H9 (cell line): ENCODE results near the gene KDR. TPM values are rescaled to one million over a fixed set of nuclear protein-coding genes. Genes with fewer than 3 reads are reported as not detected.

Source experiments
- DNase-seq: peaks from one replicate; pipeline ENCODE4 v3.0.0-alpha.2; 2017
- H2AFZ ChIP-seq: one replicate; pipeline ENCODE4 v1.6.1; 2013; ENCODE audit warnings: mild to moderate bottlenecking, low read length, control low read depth, moderate library complexity
- H2AK5ac ChIP-seq: 2 replicates; pipeline ENCODE4 v1.6.1; 2013; ENCODE audit warnings: low read length, control low read depth, mixed read lengths; ENCODE audit not compliant: insufficient read length
- H2BK120ac ChIP-seq: one replicate; pipeline ENCODE4 v1.6.1; 2013; ENCODE audit warnings: low read depth, mild to moderate bottlenecking, low read length, control low read depth, inconsistent platforms; ENCODE audit not compliant: poor library complexity, severe bottlenecking
- H2BK12ac ChIP-seq: 2 replicates; pipeline ENCODE4 v1.6.1; 2013; ENCODE audit warnings: low read length, control low read depth, mixed read lengths, low read depth; ENCODE audit not compliant: insufficient read length
- H2BK15ac ChIP-seq: 2 replicates; pipeline ENCODE4 v1.6.1; 2013; ENCODE audit warnings: low read depth, low read length, control low read depth
- H2BK20ac ChIP-seq: one replicate; pipeline ENCODE4 v1.6.1; 2013; ENCODE audit warnings: low read depth, mild to moderate bottlenecking, low read length, control low read depth, inconsistent platforms; ENCODE audit not compliant: poor library complexity, severe bottlenecking
- H2BK5ac ChIP-seq: 2 replicates; pipeline ENCODE4 v1.6.1; 2013; ENCODE audit warnings: low read length, control low read depth, mixed read lengths; ENCODE audit not compliant: insufficient read length
- H3K14ac ChIP-seq: 2 replicates; pipeline ENCODE4 v1.6.1; 2013; ENCODE audit warnings: low read length, control low read depth; ENCODE audit not compliant: insufficient read depth
- H3K18ac ChIP-seq: 2 replicates; pipeline ENCODE4 v1.6.1; 2013; ENCODE audit warnings: low read depth, mild to moderate bottlenecking, mixed read lengths, low read length, control low read depth; ENCODE audit not compliant: insufficient read length
- H3K23ac ChIP-seq: 2 replicates; pipeline ENCODE4 v1.6.1; 2013; ENCODE audit warnings: low read length, control low read depth, mixed read lengths, low read depth; ENCODE audit not compliant: insufficient read length
- H3K23me2 ChIP-seq: 2 replicates; pipeline ENCODE4 v1.6.1; 2013; ENCODE audit warnings: low read depth, mild to moderate bottlenecking, mixed read lengths, low read length, control low read depth; ENCODE audit not compliant: insufficient read length, poor library complexity, severe bottlenecking
- H3K27ac ChIP-seq: 2 replicates; pipeline ENCODE4 v1.5.1; 2013; ENCODE audit warnings: low read length, control low read depth, mixed read lengths, low read depth; ENCODE audit not compliant: insufficient read length
- H3K27me3 ChIP-seq: 2 replicates; pipeline ENCODE4 v1.6.1; 2013; ENCODE audit warnings: low read length, control low read depth, inconsistent platforms; ENCODE audit not compliant: insufficient read depth
- H3K4ac ChIP-seq: 2 replicates; pipeline ENCODE4 v1.6.1; 2013; ENCODE audit warnings: low read depth, mild to moderate bottlenecking, control low read depth, inconsistent platforms, low read length, moderate library complexity
- H3K4me1 ChIP-seq: 2 replicates; pipeline ENCODE4 v1.6.1; 2013; ENCODE audit warnings: low read length, control low read depth, inconsistent platforms; ENCODE audit not compliant: insufficient read depth
- H3K4me2 ChIP-seq: 2 replicates; pipeline ENCODE4 v1.6.1; 2013; ENCODE audit warnings: low read length, control low read depth, mixed read lengths; ENCODE audit not compliant: insufficient read length, insufficient read depth
- H3K56ac ChIP-seq: 2 replicates; pipeline ENCODE4 v1.6.1; 2013; ENCODE audit warnings: low read depth, mild to moderate bottlenecking, mixed read lengths, low read length, control low read depth; ENCODE audit not compliant: insufficient read length
- H3K79me1 ChIP-seq: 2 replicates; pipeline ENCODE4 v1.6.1; 2013; ENCODE audit warnings: low read depth, mild to moderate bottlenecking, moderate library complexity, low read length, control low read depth, inconsistent platforms; ENCODE audit not compliant: insufficient read depth, poor library complexity, severe bottlenecking
- H3K79me2 ChIP-seq: 2 replicates; pipeline ENCODE4 v1.6.1; 2013; ENCODE audit warnings: low read length, control low read depth, inconsistent platforms; ENCODE audit not compliant: insufficient read depth
- H3K9ac ChIP-seq: 2 replicates; pipeline ENCODE4 v1.6.1; 2013; ENCODE audit warnings: low read length, control low read depth, mixed read lengths; ENCODE audit not compliant: insufficient read length; ENCODE audit errors: extremely low read depth
- H3K9me3 ChIP-seq: one replicate; pipeline ENCODE4 v1.6.1; 2013; ENCODE audit warnings: low read depth, low read length, inconsistent platforms; ENCODE audit not compliant: control insufficient read depth
- H3T11ph ChIP-seq: one replicate; pipeline ENCODE4 v1.6.1; 2013; ENCODE audit warnings: mild to moderate bottlenecking, low read length, control low read depth, inconsistent platforms
- H4K20me1 ChIP-seq: one replicate; pipeline ENCODE4 v1.6.1; 2013; ENCODE audit not compliant: control insufficient read depth, insufficient read length, insufficient read depth
- H4K5ac ChIP-seq: 2 replicates; pipeline ENCODE4 v1.6.1; 2013; ENCODE audit warnings: low read depth, mild to moderate bottlenecking, mixed read lengths, low read length, control low read depth; ENCODE audit not compliant: insufficient read length
- H4K8ac ChIP-seq: replicated peaks from 2 replicates; pipeline ENCODE4 v1.6.1; 2013; ENCODE audit warnings: low read length, control low read depth, mixed read lengths, low read depth; ENCODE audit not compliant: insufficient read length
- H4K91ac ChIP-seq: 2 replicates; pipeline ENCODE4 v1.6.1; 2013; ENCODE audit warnings: low read depth, mild to moderate bottlenecking, moderate library complexity, mixed read lengths, low read length, control low read depth; ENCODE audit not compliant: insufficient read length
- H3K27ac Mint-ChIP-seq, 3 experiments: 2 replicates in 2 of 3; 3 replicates in 1 of 3; pipeline ENCODE4 v1.8.0; 2020 to 2021; ENCODE audit warnings: mixed read lengths in 3 of 3, mild to moderate bottlenecking in 1 of 3, moderate library complexity in 1 of 3
- H3K27me3 Mint-ChIP-seq: 2 replicates; pipeline ENCODE4 v1.8.0; 2021; ENCODE audit warnings: low read depth, mild to moderate bottlenecking, moderate library complexity, mixed read lengths
- H3K36me3 Mint-ChIP-seq, 3 experiments: 2 replicates in 2 of 3; 3 replicates in 1 of 3; pipeline ENCODE4 v1.8.0; 2020 to 2021; ENCODE audit warnings: low read depth in 3 of 3, mixed read lengths in 3 of 3; ENCODE audit not compliant: insufficient read depth in 1 of 3
- H3K4me1 Mint-ChIP-seq, 2 experiments: 2 replicates each; pipeline ENCODE4 v1.8.0; 2020; ENCODE audit warnings: mixed read lengths in 2 of 2
- H3K4me3 Mint-ChIP-seq, 2 experiments: 2 replicates in 1 of 2; 3 replicates in 1 of 2; pipeline ENCODE4 v1.8.0; 2020 to 2021; ENCODE audit warnings: mild to moderate bottlenecking in 2 of 2, mixed read lengths in 2 of 2, moderate library complexity in 1 of 2
- H3K9me3 Mint-ChIP-seq, 2 experiments: 2 replicates in 1 of 2; 3 replicates in 1 of 2; pipeline ENCODE4 v1.8.0; 2020; ENCODE audit warnings: mild to moderate bottlenecking in 2 of 2, mixed read lengths in 2 of 2, moderate library complexity in 1 of 2
- WGBS: extraction: QIAGEN DNeasy Blood & Tissue Kit; methylation state at CpG from one replicate; pipeline ENCODE4 v1.1.7; 2013; ENCODE audit warnings: missing lambda C conversion rate, low lambda C conversion rate, mixed read lengths; ENCODE audit not compliant: insufficient read length; ENCODE audit errors: extremely low coverage; 5-methylcytosine and 5-hydroxymethylcytosine counted together
- total RNA-seq: library from RNA; stranded (reverse); gene quantifications from 2 replicates; pipeline ENCODE4 v1.2.1, GENCODE V29; 2021
- TF ChIP-seq, protein P1 (sequence below): fragments of 200-600 bp; sonication (generic); conservative IDR thresholded peaks from 3 replicates; pipeline ENCODE4 v1.8.0; 2021; ENCODE audit warnings: antibody characterized with exemption, mild to moderate bottlenecking

KDR gene
- total RNA-seq, 1 experiment from 2014 or later = 51.4 TPM

DNA sequence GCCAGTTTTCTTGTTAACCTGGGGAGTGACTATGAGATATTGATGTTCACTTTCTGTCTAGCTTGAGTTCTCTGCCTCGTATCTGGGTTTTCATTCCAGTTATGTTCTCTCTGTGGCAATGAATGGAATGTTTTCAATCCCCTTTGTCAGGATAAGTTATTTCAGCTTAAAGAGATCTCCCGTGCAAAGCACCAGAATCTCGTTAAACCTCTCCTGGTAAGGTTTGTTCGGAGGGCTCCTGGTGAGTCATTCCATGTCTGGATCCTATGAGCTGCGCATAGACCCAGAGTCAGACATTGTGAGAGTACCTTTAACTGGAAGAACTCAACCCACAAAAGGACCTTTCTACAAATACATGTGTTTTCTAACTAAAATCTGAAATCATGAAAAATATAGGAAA lies 51.0 kb downstream of the KDR start:
- WGBS = no CpG with 5 or more reads among the region's 5 CpGs
- H3K23me2 ChIP-seq = no peaks in the 10 kb centered on the region
- H3K27ac ChIP-seq = no peak overlapping the region
- no peak for DNase-seq
- H4K5ac ChIP-seq = no peak overlapping the region
- H3K14ac ChIP-seq = no peak overlapping the region
- no peak overlapping the region for H3K56ac ChIP-seq
- no peak overlapping the region for H2BK15ac ChIP-seq
- no peak overlapping the region for H2AFZ ChIP-seq
- Mint-ChIP-seq H3K27me3 (no peaks in the 10 kb centered on the region), H3K36me3 (peaks cover 7 to 12% (median 9%) of the 10 kb centered on the region in 3 experiments; a peak in 6 of 7 replicates), H3K9me3 (peaks cover 0 to 3% of the 10 kb centered on the region in 2 experiments; a peak in 1 of 5 replicates), H3K4me3 (no peak overlapping the region), H3K27ac (peak overlapping the region in 1 of 3 experiments; percentile 13; a peak in 1 of 7 replicates), H3K4me1 (peaks cover 37 to 40% of the 10 kb centered on the region in 2 experiments)
- no peaks in the 10 kb centered on the region for H4K20me1 ChIP-seq
- TF ChIP-seq, protein P1, sequence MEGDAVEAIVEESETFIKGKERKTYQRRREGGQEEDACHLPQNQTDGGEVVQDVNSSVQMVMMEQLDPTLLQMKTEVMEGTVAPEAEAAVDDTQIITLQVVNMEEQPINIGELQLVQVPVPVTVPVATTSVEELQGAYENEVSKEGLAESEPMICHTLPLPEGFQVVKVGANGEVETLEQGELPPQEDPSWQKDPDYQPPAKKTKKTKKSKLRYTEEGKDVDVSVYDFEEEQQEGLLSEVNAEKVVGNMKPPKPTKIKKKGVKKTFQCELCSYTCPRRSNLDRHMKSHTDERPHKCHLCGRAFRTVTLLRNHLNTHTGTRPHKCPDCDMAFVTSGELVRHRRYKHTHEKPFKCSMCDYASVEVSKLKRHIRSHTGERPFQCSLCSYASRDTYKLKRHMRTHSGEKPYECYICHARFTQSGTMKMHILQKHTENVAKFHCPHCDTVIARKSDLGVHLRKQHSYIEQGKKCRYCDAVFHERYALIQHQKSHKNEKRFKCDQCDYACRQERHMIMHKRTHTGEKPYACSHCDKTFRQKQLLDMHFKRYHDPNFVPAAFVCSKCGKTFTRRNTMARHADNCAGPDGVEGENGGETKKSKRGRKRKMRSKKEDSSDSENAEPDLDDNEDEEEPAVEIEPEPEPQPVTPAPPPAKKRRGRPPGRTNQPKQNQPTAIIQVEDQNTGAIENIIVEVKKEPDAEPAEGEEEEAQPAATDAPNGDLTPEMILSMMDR = no peak
- no peak overlapping the region for H3K9ac ChIP-seq
- no peak overlapping the region for H4K8ac ChIP-seq
- H3K27me3 ChIP-seq = no peaks in the 10 kb centered on the region
- no peak overlapping the region for H2BK120ac ChIP-seq
- no peak overlapping the region for H3K18ac ChIP-seq
- H2BK12ac ChIP-seq = no peak overlapping the region
- no peak overlapping the region for H3K23ac ChIP-seq
- no peaks in the 10 kb centered on the region for H3K79me1 ChIP-seq
- peaks cover 2% of the 10 kb centered on the region; the same call in 1 of the 2 replicates for H3K4me1 ChIP-seq
- no peak overlapping the region for H2BK5ac ChIP-seq
- H3K4me2 ChIP-seq = no peak overlapping the region
- no peak overlapping the region for H3T11ph ChIP-seq
- no peak overlapping the region for H2BK20ac ChIP-seq
- H3K4ac ChIP-seq = no peak overlapping the region
- no peaks in the 10 kb centered on the region for H3K79me2 ChIP-seq
- no peak overlapping the region for H4K91ac ChIP-seq
- no peaks in the 10 kb centered on the region for H3K9me3 ChIP-seq
- H2AK5ac ChIP-seq = no peak overlapping the region
